MCF 10A (cell line): ENCODE data around the gene CDCA7L. TPM values are rescaled to one million over a fixed set of nuclear protein-coding genes. Genes with fewer than 3 reads are reported as not detected.

Experiments
- BruUV-seq: library from RNA; stranded (reverse); fragments of 400-500 nt; replicated peaks from 2 replicates; lab custom pipeline; 2021; lab: Mats Ljungman, UMichigan
- CTCF ChIA-PET: fragments of 300-600 bp; sonication (Branson Sonifier 250); formaldehyde crosslinking; extraction: SDS; loops from one replicate; lab custom pipeline; 2021; ENCODE audit warnings: antibody characterized with exemption, inconsistent platforms; lab: Yijun Ruan, JAX
- POLR2A ChIA-PET: fragments of 300-600, 350-650 bp; sonication (Branson Sonifier 250); formaldehyde crosslinking; extraction: SDS; loops from one replicate; lab custom pipeline; 2020; ENCODE audit warnings: antibody characterized with exemption, inconsistent platforms; lab: Yijun Ruan, JAX
- DNase-seq: peaks from one replicate; pipeline ENCODE4 v3.0.0-alpha.2; 2018; ENCODE audit not compliant: unreplicated experiment
- H3K27ac Mint-ChIP-seq: one replicate; pipeline ENCODE4 v1.8.0; 2022; ENCODE audit warnings: mild to moderate bottlenecking, low read depth, mixed read lengths; ENCODE audit not compliant: unreplicated experiment
- H3K27me3 Mint-ChIP-seq: one replicate; pipeline ENCODE4 v1.8.0; 2022; ENCODE audit warnings: mixed read lengths; ENCODE audit not compliant: insufficient read depth, unreplicated experiment
- H3K36me3 Mint-ChIP-seq: one replicate; pipeline ENCODE4 v1.8.0; 2022; ENCODE audit warnings: mild to moderate bottlenecking, moderate library complexity, mixed read lengths; ENCODE audit not compliant: insufficient read depth, unreplicated experiment
- H3K4me1 Mint-ChIP-seq: one replicate; pipeline ENCODE4 v1.8.0; 2022; ENCODE audit warnings: mixed read lengths; ENCODE audit not compliant: insufficient read depth, unreplicated experiment
- H3K4me3 Mint-ChIP-seq: one replicate; pipeline ENCODE4 v1.8.0; 2022; ENCODE audit warnings: mild to moderate bottlenecking, moderate library complexity, mixed read lengths; ENCODE audit not compliant: unreplicated experiment
- H3K9me3 Mint-ChIP-seq: one replicate; pipeline ENCODE4 v1.8.0; 2022; ENCODE audit warnings: mixed read lengths; ENCODE audit not compliant: unreplicated experiment
- intact Hi-C: fragments of 100-400 bp; cut with micrococcal nuclease; formaldehyde crosslinking; loops from 2 replicates; pipeline ENCODE4 v1.14.1; 2022
- total RNA-seq: library from RNA; stranded (reverse); gene quantifications from 2 replicates; pipeline ENCODE4 v1.2.3, GENCODE V29; 2022
- TF ChIP-seq, protein P1 (sequence below): fragments of 200-600 bp; IDR thresholded peaks from one replicate; pipeline ENCODE4 v1.8.0; 2022; ENCODE audit warnings: antibody characterized with exemption, mild to moderate bottlenecking; ENCODE audit not compliant: unreplicated experiment

CDCA7L gene
- total RNA-seq, 1 experiment from 2014 or later, result 43.6 TPM

DNA sequence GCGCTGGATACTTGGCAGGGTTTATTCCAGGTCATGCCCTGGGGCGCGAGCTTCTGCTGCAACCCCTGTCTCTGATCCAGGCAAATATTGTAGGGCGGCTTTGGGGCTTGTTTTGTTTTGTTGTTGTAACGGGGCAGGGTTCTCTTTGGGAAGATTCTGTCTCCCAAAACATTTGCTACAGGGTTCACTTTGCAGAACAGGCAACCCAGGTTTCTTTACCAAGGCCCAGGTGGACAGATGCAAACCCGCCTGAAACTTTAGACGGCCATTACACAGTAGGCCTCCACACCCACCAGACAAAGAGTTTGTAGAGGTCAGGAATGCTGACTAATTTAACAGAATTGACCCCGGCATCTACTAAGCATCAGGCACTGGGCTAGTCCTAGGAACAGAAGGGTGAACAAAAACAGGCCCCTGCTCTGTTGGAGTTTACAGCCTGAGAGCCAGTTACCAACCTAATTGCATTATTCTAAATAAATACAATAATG, 567 bp upstream of the CDCA7L start:
- no peak for DNase-seq
- H3K27ac Mint-ChIP-seq, result peak overlapping the region; percentile 98
- H3K4me1 Mint-ChIP-seq, result peaks cover 26% of the 10 kb centered on the region
- no peaks in the 10 kb centered on the region for H3K27me3 Mint-ChIP-seq
- H3K36me3 Mint-ChIP-seq, result peaks cover 6% of the 10 kb centered on the region
- H3K4me3 Mint-ChIP-seq, result peak overlapping the region; percentile 81
- BruUV-seq, result no TSS peak
- intact Hi-C loops, result loop anchor here (1.0 kb wide), 1 partner anchor 55 kb away; no protein-coding TSS in a partner anchor
- CTCF ChIA-PET, result interaction anchor here (0.5 to 1.4 kb wide), 5 partner anchors 47 to 313 kb away, joined by 3 to 4 read pairs (median 4); no protein-coding TSS in a partner anchor
- no peaks in the 10 kb centered on the region for H3K9me3 Mint-ChIP-seq
- TF ChIP-seq, protein P1, sequence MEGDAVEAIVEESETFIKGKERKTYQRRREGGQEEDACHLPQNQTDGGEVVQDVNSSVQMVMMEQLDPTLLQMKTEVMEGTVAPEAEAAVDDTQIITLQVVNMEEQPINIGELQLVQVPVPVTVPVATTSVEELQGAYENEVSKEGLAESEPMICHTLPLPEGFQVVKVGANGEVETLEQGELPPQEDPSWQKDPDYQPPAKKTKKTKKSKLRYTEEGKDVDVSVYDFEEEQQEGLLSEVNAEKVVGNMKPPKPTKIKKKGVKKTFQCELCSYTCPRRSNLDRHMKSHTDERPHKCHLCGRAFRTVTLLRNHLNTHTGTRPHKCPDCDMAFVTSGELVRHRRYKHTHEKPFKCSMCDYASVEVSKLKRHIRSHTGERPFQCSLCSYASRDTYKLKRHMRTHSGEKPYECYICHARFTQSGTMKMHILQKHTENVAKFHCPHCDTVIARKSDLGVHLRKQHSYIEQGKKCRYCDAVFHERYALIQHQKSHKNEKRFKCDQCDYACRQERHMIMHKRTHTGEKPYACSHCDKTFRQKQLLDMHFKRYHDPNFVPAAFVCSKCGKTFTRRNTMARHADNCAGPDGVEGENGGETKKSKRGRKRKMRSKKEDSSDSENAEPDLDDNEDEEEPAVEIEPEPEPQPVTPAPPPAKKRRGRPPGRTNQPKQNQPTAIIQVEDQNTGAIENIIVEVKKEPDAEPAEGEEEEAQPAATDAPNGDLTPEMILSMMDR, result no peak
- POLR2A ChIA-PET, result interaction anchor here (0.6 to 3.5 kb wide), 18 partner anchors 9 to 1160 kb away, joined by 3 to 29 read pairs (median 4); partner anchors contain the start of genes KLHL7 and SP8

DNA sequence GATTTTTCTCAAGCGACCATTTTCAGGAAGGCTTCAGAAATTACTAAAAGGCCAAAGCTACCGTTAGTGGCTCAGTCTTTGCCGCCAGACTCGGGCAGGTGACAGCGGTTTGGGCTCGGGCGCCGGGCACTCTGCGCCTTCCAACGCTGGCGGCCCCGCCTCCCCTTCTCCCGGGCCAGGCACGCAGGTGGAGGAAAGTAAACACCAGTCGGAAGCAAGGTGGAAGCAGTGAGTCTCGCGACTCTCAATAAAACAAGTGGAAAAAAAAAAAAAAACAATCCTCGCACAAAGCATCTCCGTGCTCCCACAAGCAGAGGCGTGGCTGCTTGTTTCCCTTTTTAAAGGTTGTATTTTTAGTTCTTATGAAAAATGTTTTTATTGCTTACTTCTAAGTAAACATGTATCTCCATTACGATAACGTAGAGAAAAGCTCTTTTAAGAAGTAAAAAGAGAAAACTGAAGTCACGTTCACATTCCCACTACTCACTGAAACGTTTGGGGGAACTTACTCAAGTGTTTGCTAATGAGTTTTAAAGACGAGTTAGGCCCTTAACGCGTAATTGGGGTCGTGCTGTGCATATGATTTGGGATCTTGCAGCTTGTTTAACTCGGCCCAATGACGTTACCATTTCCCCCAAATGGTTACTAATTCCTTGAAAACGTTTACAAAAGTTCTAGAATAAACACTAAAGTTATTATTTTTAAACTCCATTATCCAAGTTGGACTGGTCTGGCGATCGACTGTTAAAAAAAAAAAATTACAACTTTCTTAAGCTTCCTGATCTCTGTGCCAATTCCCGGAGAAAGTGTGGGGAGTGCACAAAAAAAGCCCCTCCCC, 864 bp downstream of the CDCA7L start:
- Mint-ChIP-seq H3K27me3 (no peaks in the 10 kb centered on the region), H3K4me3 (peak overlapping the region; percentile 81), H3K4me1 (peaks cover 33% of the 10 kb centered on the region), H3K9me3 (no peaks in the 10 kb centered on the region), H3K27ac (peak overlapping the region; percentile 98), H3K36me3 (peaks cover 6% of the 10 kb centered on the region)
- TF ChIP-seq, protein P1, result no peak
- intact Hi-C loops, result no loop called here
- POLR2A ChIA-PET, result interaction anchor here (0.6 to 3.5 kb wide), 42 partner anchors 8 to 1615 kb away, joined by 3 to 29 read pairs (median 4); partner anchors contain the start of genes ITGB8, RAPGEF5, SP4 and SP8
- no TSS peak for BruUV-seq
- CTCF ChIA-PET, result interaction anchor here (0.6 to 2.4 kb wide), 15 partner anchors 18 to 1143 kb away, joined by 3 to 14 read pairs (median 4); no protein-coding TSS in a partner anchor
- peak; percentile 68 for DNase-seq

DNA sequence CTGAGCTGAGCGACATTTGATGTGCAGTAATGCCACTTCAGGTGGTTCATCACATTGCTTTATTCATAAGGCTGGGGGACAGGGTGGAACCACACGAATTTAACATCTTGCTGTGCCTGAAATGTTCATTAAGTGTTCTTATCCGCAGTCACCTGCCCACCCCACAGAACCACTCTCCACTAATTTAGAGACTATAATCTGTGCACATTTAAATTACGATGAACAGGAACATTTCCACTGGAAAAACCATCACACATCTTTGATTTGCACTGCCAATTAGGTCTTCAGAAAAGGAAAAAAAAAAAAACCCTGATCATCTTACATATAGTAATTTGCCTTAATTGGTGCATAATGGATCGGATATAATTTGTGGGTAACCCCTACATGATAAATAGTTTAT, 2.3 kb downstream of the CDCA7L start:
- DNase-seq, result no peak
- TF ChIP-seq, protein P1, result no peak
- Mint-ChIP-seq H3K27me3 (no peaks in the 10 kb centered on the region), H3K36me3 (peaks cover 6% of the 10 kb centered on the region), H3K4me1 (peaks cover 45% of the 10 kb centered on the region), H3K4me3 (peak overlapping the region; percentile 81), H3K27ac (no peak overlapping the region), H3K9me3 (no peaks in the 10 kb centered on the region)
- CTCF ChIA-PET, result interaction anchor here (0.6 to 2.4 kb wide), 8 partner anchors 11 to 772 kb away, joined by 3 to 14 read pairs (median 4); no protein-coding TSS in a partner anchor
- intact Hi-C loops, result no loop called here
- POLR2A ChIA-PET, result interaction anchor here (0.6 to 3.5 kb wide), 5 partner anchors 10 to 517 kb away, joined by 3 to 16 read pairs (median 9); no protein-coding TSS in a partner anchor
- BruUV-seq, result no TSS peak

DNA sequence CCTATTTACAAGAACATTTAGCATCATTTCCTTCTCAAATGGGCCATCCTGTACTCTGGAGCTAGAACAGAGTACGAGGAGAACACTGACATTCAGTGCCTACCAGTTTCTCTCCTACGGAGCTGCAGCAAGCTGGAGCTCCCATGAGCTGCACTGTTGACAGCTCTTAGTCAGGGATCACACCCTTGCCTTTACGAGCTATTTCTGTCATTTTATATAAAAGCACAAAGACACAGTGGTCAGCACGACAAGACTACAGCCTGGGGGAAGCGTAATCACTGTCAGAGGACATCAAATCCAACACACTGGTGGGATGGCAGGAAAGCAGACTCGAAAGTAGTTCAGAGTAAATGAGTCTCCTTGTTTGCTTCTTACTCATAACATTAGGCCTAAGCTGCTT, 2.7 kb downstream of the CDCA7L start:
- Mint-ChIP-seq H3K9me3 (no peaks in the 10 kb centered on the region), H3K27me3 (no peaks in the 10 kb centered on the region), H3K27ac (no peak overlapping the region), H3K4me1 (peaks cover 49% of the 10 kb centered on the region), H3K4me3 (peak overlapping the region; percentile 52), H3K36me3 (peaks cover 11% of the 10 kb centered on the region)
- CTCF ChIA-PET, result interaction anchor here (0.6 to 2.4 kb wide), 8 partner anchors 10 to 772 kb away, joined by 3 to 14 read pairs (median 4); no protein-coding TSS in a partner anchor
- DNase-seq, result no peak
- TF ChIP-seq, protein P1, result no peak
- BruUV-seq, result no TSS peak
- intact Hi-C loops, result no loop called here
- POLR2A ChIA-PET, result interaction anchor here (2.4 to 3.5 kb wide), 2 partner anchors 16 to 20 kb away, joined by 11 to 16 read pairs; no protein-coding TSS in a partner anchor
